ENCODE measurements around the gene PRODH2.

DNA sequence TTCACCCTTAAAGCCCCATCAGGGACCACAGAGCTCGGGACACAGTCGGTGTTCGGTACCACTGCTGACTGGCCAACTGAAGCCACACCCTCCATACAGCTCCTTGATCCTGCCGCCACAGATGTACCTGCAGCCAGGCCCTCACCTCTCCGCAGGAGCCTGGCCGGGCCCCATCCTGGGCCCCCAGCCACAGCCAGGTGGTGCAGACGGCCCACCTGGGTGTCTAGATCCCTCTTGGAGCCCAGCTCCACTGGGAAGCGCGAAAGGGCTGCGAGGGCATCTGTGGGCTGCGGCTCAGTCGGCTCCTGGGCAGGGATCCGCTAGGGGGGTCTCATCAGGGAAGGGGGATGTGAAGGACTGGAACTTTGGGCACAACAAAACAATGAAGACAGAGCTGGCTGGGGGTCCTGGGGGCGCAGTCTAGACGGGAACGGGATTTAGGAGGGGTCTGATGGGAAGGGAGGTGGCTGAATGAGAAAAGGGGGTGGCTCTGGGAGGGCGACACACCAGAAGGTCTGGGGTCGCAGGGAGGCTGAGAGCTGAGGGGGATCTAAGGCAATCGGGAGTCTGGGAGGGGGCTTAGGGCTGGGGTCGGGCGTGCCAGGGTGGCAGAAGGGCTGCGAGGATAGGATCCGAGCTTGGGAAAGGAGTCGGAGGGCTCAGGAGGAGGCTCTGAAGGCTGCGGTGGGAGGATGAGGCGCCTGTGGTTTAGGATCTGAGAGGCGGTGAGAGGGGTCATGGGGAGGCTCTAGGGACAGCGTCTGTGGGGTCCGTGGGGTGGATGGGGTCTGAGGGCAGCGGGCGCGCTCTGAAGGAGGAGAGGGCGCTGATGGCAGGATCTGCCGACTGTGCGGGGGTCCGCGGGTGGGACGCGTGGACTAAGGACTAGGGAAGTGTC is 15.8 kb downstream of the PRODH2 start:
- TF ChIP-seq CTCF (IDR thresholded peaks at IDR 0.05; ENCODE audit: low read depth, low read length, poor library complexity, severe bottlenecking) (no peak), EZH2phosphoT487 (IDR thresholded peaks at IDR 0.05; ENCODE audit: borderline replicate concordance, low read length) (no peak)
